Effector CD4-positive, alpha-beta T cell (primary cell): ENCODE results near the gene C11orf21.

Experiments
- DNase-seq: peaks from one replicate; pipeline ENCODE4 v3.0.0-alpha.2; 2020

The C11orf21 gene

GRCh38 chr11:2258501-2259465 is 42.9 kb downstream of the C11orf21 start:
- no peak for DNase-seq

- no peak for DNase-seq
Measured at GRCh38 chr11:2256951-2257700, 44.6 kb downstream of the C11orf21 start.

GRCh38 chr11:2256293-2256913 is 45.3 kb downstream of the C11orf21 start:
- no peak for DNase-seq

GRCh38 chr11:2252018-2252417 is 49.7 kb downstream of the C11orf21 start:
- DNase-seq = no peak

GRCh38 chr11:2251138-2251537 is 50.6 kb downstream of the C11orf21 start:
- DNase-seq = no peak

GRCh38 chr11:2250485-2250884 is 51.2 kb downstream of the C11orf21 start:
- no peak for DNase-seq

GRCh38 chr11:2250041-2250440 is 51.7 kb downstream of the C11orf21 start:
- no peak for DNase-seq

- no peak for DNase-seq
Measured at GRCh38 chr11:2249189-2249916, 52.4 kb downstream of the C11orf21 start.

GRCh38 chr11:2248762-2249161 is 53.0 kb downstream of the C11orf21 start:
- DNase-seq = no peak

GRCh38 chr11:2248242-2248641 is 53.5 kb downstream of the C11orf21 start:
- DNase-seq = no peak

GRCh38 chr11:2247496-2247895 is 54.2 kb downstream of the C11orf21 start:
- no peak for DNase-seq
